GM18858 (cell line): Measurements from ENCODE around the gene ENTR1.
"Not testable (repeated sequence)": the region's sequence is repeated elsewhere in the genome, so short reads cannot be mapped to it uniquely, and the experiment has no call there.

Experiments
- ATAC-seq: cut with Tn5 transposase; IDR thresholded peaks from one replicate; pipeline ENCODE4 v1.9.1; 2021; ENCODE audit not compliant: unreplicated experiment

ENTR1 gene

DNA sequence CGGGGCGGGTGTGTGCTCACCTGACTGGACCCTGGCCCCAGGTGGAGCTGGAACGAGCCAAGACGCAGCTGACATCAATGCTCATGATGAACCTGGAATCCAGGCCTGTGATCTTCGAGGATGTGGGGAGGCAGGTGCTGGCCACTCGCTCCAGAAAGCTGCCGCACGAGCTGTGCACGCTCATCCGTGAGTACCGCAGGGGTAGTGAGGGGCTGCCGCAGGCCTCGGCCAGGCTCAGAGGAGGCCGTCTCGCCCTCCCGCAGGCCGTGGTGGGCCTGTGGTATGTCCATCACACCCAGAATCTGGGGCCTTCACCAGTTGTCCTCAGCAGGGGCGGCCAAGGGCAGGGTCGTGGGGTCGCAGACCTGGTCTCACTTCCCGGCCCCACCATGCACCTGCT, 11.4 kb upstream of the ENTR1 start:
- no peak for ATAC-seq

DNA sequence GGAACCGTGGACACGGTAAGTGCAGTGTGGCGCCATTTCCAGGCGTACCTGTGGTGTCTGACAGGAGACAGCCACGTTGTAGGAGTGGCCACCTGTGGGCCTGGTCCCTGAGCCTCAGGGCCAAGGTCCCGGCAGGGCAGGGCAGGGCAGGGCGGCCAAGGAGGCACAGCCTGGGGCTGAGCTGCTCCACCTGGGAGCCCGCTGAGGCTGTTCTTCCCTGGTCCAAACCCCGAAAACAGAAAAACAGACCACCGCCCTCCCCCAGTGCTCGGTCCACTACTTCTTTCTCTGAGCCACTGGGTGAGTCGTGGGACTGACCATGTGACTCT, 8.6 kb upstream of the ENTR1 start:
- no peak for ATAC-seq

DNA sequence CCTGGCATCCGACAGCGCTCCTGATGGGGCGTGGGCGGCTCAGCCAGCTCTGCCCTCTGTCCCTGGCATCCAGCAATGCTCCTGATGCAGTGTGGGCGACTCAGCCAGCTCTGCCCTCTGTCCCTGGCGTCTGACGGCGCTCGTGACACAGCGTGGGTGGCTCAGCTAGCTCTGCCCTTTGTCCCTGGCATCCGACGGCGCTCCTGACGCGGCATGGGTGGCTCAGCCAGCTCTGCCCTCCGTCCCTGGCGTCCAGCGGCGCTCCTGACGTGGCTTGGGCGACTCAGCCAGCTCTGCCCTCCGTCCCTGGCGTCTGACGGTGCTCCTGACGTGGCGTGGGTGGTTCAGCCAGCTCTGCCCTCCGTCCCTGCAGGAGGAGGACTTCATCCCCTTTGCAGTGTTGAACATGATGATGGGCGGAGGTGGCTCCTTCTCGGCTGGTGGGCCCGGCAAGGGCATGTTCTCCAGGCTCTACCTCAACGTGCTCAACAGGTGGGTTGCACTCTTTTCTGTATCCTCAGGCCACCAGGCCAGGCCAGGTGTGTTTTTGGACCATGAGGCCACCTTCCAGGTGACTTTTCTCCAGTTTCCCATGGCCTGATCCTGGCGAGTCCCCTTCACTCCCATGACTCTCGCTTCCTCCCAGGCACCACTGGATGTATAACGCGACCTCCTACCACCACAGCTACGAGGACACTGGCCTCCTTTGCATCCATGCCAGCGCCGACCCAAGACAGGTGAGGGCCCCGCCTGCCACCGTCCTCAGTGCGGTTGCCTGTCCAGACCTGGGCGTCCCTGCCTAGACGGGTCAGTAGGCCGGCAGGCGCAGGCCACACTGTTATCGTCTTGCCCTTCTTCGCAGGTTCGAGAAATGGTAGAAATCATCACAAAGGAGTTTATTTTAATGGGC, 8.0 kb upstream of the ENTR1 start:
- ATAC-seq, result no peak

DNA sequence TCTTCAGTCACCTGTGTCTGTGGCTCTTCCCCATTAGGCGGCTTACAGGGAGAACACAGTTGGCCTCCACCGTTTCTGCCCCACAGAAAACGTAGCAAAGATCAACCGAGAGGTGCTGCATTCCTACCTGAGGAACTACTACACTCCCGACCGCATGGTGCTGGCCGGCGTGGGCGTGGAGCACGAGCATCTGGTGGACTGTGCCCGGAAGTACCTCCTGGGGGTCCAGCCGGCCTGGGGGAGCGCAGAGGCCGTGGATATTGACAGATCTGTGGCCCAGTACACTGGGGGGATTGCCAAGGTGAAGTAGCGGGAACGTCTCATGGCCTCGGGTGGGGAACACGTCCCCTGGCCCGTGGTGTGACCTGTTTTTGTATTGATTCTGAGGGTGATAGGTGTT, 6.5 kb upstream of the ENTR1 start:
- ATAC-seq, result no peak

DNA sequence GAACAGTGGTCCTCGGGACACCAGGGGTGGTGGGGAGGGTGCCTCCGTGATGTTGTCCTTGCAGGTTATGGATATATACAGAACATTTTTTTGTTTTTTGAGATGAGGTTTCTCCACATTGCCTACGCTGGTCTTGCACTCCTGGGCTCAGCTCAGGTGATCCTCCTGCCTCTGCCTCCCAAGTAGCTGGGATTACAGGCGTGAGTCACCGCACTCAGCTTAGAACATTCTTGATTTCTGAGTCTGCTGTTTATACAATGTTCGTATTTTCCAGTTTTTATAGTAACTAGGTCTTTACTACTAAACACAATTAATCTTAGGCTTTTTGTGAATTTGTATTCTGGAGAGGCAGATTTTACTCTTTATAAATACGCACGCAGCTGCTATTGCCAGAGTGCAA, 6.0 kb upstream of the ENTR1 start:
- no peak for ATAC-seq

DNA sequence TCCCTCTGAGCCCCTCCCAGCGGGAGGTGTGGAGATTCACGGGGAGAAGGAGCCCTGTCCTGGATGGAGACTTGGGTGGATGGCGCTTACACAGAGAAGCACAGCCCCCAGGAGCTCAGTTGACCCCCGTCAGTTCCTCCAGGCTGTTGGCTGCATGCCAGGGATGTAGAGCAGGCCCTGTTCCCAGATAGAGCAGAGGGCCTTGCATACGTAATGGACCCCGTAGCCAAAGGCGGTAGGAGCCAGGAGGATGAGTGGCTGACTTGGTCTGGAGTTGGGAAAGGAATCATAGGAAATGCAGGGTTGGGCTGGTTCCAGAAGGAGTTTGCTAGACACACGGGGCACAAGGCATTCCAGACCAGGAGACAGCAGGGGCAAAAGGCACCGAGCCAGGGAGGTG, 2.5 kb upstream of the ENTR1 start:
- no peak for ATAC-seq

DNA sequence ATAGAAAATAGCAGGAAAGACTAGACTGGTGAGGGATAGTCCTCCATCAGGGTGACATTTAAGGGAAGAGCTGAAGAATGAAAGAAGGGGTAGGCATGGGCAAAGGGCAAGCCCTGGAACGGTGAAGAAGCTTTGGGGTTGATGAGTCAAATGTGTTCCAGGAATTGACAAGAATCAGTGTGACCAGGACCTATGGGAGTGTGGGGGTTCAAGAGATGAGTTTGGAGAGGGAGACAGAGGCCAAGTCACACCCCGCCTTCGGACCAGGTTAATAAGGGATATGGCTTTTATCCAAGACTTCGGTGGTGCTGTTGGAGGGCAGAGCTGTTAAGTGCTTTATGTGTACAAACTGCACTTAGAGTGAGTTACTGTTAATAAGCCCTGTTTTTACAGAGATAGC, 964 bp upstream of the ENTR1 start:
- no peak for ATAC-seq

DNA sequence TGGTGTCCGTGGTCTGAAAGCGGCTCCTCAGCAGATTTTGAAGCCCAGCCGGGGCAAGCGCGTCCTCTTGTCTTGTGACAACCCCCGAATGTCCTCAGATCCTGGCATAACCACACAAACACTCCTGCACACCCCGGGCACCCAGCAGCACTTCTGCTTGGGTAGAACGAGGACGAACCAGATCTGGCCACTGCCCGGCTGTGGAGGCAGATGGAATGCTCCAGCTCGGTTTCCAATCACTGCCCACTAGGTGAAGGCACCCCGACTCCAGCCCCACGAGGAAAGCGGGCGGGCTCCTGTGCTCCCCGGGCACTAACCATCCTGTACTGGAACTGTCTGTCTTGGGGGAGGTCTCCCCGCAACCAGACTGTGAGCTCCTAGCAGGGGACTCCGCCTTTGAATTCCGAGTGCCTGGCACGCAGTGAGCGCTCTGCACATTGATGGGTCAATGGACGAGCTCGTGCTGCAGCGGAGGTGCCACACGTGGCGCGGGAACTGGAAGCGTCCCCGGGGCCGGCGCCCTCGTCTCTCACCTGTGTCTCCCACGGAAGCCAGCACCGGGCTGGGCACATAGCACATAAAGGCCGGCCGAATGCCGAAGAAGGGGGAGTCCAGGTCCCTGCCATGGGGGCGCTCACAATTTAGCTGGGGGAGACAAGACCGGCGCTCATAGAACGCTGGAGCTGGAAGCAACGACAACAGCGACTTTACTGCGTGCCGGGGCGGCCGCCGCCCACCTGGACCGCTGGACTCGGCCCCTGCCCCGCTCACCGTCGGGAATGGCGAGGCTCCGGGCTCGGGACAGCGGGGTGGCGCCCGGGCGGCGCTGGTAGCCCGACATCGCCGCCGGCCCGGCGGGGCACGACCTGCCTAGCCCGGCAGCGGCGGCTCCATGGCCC, 608 bp downstream of the ENTR1 start:
- ATAC-seq, result peak; percentile 2

DNA sequence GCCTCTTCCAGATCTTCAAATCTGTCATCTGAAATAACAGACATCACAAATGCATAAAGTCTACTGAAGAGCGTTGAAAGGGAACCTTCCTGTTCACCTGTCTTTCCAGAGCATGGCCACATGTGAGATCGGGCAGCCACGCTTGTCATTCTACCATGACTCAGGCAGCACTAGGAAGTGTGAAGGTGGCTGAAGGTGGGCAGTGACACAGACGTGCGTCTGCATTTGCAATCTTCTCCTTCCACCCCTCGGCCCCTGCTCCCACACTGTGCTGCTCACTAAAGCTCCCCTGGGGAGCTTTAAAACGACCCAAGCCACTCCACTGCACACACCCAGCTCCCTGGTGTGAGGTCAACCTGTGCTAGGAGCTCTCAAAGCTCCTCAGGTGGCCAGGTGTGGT, 2.5 kb downstream of the ENTR1 start:
- no peak for ATAC-seq

DNA sequence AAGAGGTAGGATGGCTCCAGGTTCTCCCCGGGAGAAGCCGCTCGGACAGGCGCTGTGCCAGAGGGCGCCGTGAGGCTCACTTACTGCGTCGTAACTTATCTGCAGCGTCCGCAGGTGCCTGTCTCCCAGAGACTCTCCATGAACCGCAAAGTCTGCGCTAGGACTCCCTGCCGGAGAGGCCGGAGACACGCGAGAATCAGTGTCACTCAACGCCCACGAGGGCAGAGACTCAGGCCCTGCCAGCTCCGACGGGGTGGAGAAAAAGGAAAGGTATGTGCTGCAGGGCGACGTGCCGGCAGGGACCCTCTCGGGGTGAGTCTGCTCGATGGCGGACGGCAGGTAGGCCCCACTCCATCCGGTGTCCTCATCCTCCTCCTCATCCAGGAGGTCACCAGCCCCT, 3.4 kb downstream of the ENTR1 start:
- ATAC-seq, result not testable (repeated sequence)

DNA sequence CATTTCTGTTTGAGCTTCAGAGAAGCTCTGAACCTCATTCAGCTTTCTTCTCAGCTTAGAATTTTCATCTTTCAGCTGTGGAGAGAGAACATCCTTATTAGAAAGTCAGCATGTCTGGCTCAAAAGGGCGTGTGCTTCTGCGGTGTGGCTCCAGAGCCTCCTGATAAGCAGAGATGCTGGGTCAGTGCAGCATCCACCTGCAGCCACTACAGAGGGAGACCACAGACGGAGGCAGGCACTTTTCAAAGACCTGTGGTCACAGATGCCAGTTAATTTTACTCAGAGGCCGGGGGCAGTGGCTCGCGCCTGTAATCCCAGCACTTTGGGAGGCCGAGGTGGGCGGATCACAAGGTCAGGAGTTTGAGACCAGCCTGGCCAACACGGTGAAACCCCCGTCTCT, 4.5 kb downstream of the ENTR1 start:
- not testable (repeated sequence) for ATAC-seq

DNA sequence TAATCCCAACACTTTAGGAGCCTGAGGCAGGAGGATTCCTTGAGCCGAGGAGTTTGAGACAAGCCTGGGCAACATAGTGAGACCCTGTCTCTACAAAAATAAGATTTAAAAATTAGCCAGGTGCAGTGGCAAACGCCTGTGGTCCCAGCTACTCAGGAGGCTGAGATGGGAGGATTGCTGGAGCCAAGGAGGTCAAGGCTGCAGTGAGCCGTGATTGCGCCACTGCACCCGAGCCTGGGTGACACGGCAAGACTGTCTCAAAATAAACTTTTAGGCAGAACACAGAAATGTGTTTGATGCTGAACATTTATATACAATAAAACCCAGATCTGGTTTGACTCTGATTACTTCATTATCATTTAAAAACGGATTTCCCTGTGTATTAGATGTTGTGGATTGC, 4.9 kb downstream of the ENTR1 start:
- ATAC-seq, result no peak

DNA sequence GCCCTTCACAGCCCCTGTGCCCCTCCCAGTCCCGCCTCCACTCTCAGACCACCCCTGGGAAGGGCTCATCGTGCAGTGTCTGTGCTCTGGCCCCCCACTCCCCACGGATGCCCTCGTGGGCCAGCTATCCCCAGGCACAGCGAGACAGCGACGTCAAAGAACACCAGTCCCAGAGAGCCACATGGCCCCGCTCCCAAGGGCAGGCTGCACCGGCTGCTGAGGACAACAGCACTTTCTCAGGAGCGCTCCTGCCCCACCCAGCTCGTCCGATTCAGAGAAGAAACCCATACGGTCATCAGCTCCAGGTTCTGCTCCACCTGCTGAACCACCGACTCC, 5.6 kb downstream of the ENTR1 start:
- no peak for ATAC-seq

DNA sequence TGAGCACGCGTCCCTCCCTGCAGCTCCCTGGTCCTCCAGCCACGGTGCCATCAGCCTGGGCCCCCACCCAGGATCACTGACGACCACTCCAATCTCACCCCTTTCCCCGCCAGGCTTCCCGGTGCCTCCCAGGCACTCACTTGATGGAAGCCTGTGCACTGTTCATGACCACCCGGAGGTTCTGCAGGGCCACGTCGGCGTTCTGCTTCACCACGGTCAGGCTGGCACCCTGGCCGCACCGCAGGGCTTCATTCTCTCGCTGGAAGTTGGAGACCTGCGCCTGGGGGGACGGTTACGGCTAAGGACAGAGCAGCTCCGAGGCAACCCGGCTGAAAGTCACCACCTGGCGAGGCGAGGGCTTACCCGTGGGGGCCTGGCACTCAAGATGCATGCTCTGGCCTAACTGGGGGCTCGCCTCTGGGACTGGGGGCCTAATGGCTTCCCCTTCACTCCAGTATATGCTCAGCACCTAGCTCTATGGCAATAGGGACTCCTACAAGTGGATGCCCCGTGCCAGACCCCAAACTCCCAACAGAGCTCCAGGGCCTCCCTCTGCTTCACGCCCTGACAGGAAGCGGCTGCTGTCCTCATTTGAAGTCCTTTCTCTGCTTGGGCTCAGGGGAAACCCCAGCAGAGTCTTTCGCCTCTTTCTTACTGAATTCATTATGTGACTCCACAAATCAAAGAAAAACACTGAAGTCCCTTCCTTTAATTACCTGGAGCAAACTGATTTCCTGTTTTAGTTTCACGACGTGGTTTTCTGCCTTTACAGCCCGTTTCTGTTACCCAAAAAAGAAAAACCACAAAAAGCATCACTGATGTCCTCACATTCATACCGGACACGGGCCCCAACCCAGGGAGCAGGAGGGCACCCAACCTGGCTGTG, 6.3 kb downstream of the ENTR1 start:
- no peak for ATAC-seq

DNA sequence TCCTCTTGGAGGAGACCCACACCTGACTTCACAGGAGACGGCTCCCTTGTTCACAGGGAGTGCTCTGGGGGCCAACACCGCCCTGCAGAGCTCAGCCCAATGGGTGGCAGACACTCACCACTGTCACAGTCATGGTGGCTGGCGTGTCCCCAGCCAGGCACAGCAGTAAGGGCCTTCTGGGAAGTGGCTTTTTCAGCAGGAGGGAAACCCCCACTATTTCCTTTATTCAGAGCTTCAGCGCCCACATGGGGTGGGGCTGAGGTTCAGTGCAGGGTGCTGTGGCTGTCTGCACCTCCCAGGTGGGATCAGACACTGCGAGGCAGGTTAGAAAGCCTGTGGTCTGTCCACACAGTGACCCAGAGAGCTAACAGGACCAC, 6.9 kb downstream of the ENTR1 start:
- no peak for ATAC-seq

DNA sequence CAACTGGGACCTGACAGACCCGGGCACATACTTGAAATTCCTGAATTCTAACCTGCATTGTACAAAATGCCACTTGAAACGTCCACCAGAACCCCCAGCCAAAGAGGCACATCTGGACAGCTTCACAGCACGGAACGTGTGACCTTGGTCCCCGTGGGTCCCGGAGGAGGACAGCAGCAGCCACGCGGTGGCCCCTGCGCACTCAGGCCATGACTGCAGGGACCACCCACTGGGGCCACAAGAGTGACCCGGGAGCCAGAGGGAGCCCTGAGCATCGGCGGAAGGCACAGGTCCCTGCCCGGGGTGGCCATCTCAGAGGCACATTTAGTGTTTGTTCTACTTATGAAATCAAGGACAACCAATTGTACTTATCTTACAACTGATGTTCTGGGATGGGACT, 8.3 kb downstream of the ENTR1 start:
- ATAC-seq, result no peak

DNA sequence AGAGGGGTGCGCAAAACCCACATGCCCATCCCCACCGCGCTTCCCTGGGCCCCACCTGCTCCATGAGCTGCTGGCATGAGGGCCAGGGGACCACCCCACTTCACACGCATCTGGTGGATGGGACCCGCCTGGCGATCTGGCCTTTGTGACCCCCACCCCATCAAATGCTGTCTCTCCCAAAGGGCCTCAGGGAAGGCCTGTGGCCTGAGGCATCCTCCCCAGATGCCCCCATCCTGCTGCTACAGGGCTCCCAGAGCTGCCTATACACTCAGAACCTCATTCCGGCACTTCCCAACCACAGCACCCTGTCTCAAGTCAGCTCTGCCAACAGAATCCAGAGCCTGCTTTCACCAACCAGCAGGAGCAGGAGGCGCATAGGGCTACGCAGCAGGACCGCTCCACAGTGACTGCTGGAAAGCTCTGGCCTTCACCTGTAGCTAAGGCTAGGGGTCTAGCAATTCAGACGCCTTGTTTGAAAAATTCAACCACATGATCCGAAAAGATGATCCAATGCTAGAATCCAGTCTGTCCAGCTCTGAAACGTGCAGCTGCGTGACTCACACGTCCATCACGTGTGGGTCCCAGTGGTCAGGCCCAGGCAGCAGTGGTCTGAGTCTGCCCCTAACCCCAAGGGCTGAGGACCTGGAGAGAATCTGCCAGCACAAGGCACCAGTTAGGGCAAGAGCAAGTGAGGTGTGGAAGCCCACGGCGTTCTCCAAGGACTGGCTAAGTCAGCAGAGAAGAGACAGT, 9.1 kb downstream of the ENTR1 start:
- ATAC-seq, result no peak

DNA sequence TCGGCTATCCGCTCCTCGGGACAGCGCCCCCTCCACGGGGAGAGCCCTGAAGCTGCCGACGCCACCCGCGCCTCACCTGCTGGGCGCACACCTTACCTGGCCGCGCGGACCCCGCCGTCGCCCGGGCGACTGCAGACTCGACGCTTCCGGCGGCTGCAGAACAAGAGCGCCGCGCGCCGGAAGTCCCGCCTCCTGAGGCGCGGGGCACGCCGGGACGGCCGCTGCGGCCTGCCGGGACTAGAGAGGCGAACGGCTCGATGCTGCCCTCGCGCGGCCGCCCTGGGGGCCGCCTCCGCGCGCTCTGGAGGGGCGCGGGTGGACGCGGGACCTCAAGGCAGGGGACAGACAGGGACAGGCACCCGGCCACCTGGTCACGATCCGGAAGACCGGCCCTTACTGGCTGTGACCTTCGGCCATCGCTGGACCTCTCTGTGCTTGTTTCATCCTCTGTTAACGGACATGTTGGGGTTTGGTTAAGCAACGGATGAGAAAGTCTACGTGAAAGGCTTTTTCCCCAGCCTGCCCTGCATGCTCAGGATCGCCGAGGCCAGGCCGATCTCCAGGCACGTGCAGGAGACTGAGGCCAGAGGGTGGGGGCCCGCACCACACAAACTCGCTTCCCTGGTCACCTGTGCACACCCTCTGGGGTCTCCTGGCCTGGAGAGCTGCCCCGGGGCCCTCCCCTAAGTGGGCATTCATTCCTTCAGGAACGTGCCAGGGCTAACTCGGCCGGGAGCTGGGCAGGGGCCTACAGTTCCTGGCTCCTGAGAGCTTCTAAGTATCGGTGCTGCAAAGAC, 10.2 kb downstream of the ENTR1 start, which contains the start of gene SNAPC4:
SNAPC4 (minus strand) TSS at position 133 of the 797 bp plus-strand sequence. CDS start 1,742 bp downstream, outside the sequence.
- ATAC-seq, result peak; percentile 54

DNA sequence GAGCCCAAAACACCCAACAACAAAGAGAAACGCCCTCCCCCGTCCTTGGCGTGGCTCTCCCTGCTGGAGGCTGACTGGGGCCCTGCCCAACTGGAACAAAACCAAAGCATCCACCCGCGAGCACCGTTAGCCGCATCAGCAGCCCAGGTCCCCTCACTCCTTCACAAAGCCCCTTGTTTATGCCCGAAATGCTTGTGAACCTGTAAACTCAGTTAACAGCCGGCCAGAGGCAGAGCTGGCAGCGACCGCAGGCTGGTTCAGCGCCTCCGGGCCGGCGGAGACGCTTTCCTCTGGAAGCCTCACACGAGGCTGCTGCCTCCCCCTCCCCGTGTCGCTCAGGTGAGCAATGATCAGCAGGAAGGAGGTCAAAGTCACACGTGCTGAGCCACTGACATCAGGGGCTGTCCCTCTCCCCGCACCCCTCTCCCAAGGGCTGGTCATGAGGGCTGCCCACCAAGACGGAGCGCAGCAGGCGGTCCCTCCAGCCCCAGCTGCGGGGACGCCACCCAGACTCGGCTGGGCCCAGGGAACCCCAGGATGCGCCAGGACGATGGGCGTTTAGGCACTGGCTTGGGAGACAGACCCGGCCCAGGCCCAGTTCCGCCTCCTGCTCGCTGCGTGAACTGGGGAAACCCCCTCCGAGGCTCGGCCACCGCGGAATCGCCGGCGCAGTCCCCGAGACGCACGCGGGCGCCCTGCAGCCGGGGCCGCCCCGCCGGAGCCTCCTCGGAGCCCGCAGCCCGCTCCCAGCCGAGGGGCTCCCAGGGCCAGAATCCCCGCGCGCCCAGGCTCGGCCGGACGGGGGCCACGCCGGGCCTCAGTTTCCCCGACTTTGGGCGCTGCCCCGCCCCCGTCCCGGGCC, 11.0 kb downstream of the ENTR1 start:
- peak; percentile 5 for ATAC-seq
